TTC549 (cell line): ENCODE data around the gene PRM3.

Experiments used
- FAIRE-seq: peaks from 2 replicates; lab custom pipeline; 2012; peaks lifted over from hg19 to GRCh38; lab: Jason Lieb, UNC

PRM3 gene

DNA sequence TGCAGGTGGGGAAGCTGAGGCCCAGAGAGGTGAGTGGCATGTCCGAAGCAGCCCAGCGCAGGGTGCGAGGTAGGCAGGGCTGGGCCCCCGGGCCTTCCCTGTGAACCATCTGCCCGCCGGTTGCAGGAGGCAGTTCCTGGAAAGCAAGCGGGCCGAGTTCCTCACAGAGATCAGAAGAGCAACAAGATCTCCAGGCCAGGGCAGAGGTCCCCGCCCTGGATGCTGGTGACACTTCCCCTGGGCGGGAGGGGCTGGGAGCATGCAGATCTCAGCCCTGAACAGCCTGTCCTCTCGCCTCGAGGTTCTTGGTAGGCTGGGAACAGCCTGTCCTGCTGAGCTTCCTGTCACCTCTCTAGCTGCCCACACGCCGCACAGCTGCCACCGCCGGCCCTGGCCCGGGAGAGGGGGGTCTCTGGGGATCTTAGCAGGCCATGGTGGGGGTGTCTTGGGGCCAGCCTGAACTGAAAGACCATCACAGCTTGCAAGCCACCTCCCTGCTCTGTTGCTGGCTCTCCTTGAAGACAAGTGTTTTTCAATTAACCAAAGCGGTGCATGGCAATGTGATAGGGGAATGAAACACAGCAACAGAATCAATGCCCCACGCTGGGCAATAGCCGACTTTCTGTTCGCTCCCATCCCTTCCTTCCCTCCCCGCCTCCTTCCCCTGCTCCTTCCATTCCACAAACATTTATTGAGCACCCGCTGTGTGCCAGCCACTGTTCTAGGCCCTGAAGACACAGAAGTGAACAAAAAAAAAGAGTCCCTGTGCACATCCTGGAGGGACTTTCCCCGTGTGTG, 49.1 kb downstream of the PRM3 start:
- no peak for FAIRE-seq
